GM12878 (cell line): Measurements from ENCODE around the gene HOXD3. TPM values are rescaled to one million over a fixed set of nuclear protein-coding genes. Genes with fewer than 3 reads are reported as not detected.

Source experiments
- ATAC-seq: fragments of 200-7000 bp; cut with Tn5 transposase; 3 replicates; pipeline ENCODE4 v1.9.1; 2020; ENCODE audit warnings: mild to moderate bottlenecking, moderate library complexity
- BruUV-seq: library from RNA; stranded (reverse); fragments of 400-500 nt; replicated peaks from 2 replicates; lab custom pipeline; 2021; lab: Mats Ljungman, UMichigan
- CTCF ChIA-PET: fragments of 300-600 bp; sonication (Branson Sonifier 250); formaldehyde crosslinking; extraction: SDS; loops from one replicate; lab custom pipeline; 2021; ENCODE audit warnings: inconsistent platforms; lab: Yijun Ruan, JAX
- POLR2A ChIA-PET: fragments of 350-600 bp; formaldehyde crosslinking; extraction: SDS; loops from one replicate; lab custom pipeline; 2021; ENCODE audit warnings: inconsistent platforms; lab: Charles Lee
- RAD21 ChIA-PET: fragments of 300-600 bp; sonication (Branson Sonifier 250); formaldehyde crosslinking; loops from one replicate; lab custom pipeline; 2023; ENCODE audit warnings: antibody characterized with exemption; ENCODE audit not compliant: unreplicated experiment; lab: Charles Lee
- SMC1A ChIA-PET: fragments of 300-600 bp; sonication (Branson Sonifier 250); formaldehyde crosslinking; loops from one replicate; lab custom pipeline; 2023; ENCODE audit not compliant: unreplicated experiment, uncharacterized antibody; lab: Charles Lee
- DNase-seq: peaks from one replicate; pipeline ENCODE4 v3.0.0-alpha.2; 2011; ENCODE audit warnings: low read depth, low spot score
- FAIRE-seq: peaks from 3 replicates; lab custom pipeline; 2011; peaks lifted over from hg19 to GRCh38; lab: Jason Lieb, UNC
- H2AFZ ChIP-seq: 2 replicates; pipeline ENCODE4 v1.6.0; 2011; ENCODE audit warnings: low read depth, low read length, control low read depth; ENCODE audit not compliant: control insufficient read depth
- H3K27ac ChIP-seq: 2 replicates; pipeline ENCODE4 v1.5.1; 2011; ENCODE audit warnings: control low read depth; ENCODE audit not compliant: control insufficient read depth, insufficient read depth
- H3K27me3 ChIP-seq, 2 experiments: replicated peaks in 1 of 2; 2 replicates each; pipeline versions ENCODE4 v1.6.0 to v1.6.1; 2011; ENCODE audit warnings: low read length in 1 of 2; ENCODE audit not compliant: control insufficient read depth in 2 of 2, insufficient read depth in 2 of 2
- H3K36me3 ChIP-seq, 2 experiments: 2 replicates each; pipeline ENCODE4 v1.5.1; 2011; ENCODE audit warnings: low read length in 1 of 2; ENCODE audit not compliant: control insufficient read depth in 2 of 2, insufficient read depth in 2 of 2
- H3K4me1 ChIP-seq: 2 replicates; pipeline ENCODE4 v1.6.1; 2011; ENCODE audit warnings: mild to moderate bottlenecking, low read length, moderate library complexity, mixed read lengths; ENCODE audit not compliant: control insufficient read depth, insufficient read depth
- H3K4me2 ChIP-seq: 2 replicates; pipeline ENCODE4 v1.6.0; 2011; ENCODE audit warnings: control low read depth; ENCODE audit not compliant: control insufficient read depth, insufficient read depth
- H3K4me3 ChIP-seq: fragments of 200-600 bp; sonication (generic); 2 replicates; pipeline ENCODE4 v1.5.1; 2016
- H3K79me2 ChIP-seq: 2 replicates; pipeline ENCODE4 v1.6.0; 2011; ENCODE audit warnings: low read length; ENCODE audit not compliant: control insufficient read depth, insufficient read depth
- H3K9ac ChIP-seq: 2 replicates; pipeline ENCODE4 v1.8.0; 2011; ENCODE audit warnings: low read length, control low read depth, mixed read lengths; ENCODE audit not compliant: control insufficient read depth, insufficient read depth
- H3K9me3 ChIP-seq: replicated peaks from 3 replicates; pipeline ENCODE4 v1.5.1; 2011; ENCODE audit warnings: mild to moderate bottlenecking, low read length; ENCODE audit not compliant: control insufficient read depth, insufficient read depth
- H4K20me1 ChIP-seq: 2 replicates; pipeline ENCODE4 v1.6.0; 2011; ENCODE audit not compliant: control insufficient read depth, insufficient read depth
- ATF3 ChIP-seq: IDR thresholded peaks from 2 replicates; pipeline ENCODE4 v1.6.1; 2011; ENCODE audit warnings: low read depth, mild to moderate bottlenecking, low read length, moderate library complexity, borderline replicate concordance; ENCODE audit errors: extremely low read depth
- ATF7 ChIP-seq: fragments of 450-650 bp; IDR thresholded peaks from 2 replicates; pipeline ENCODE4 v1.6.1; 2016; ENCODE audit warnings: low read depth, mild to moderate bottlenecking
- CEBPB ChIP-seq, 2 experiments: fragments of 150-350 bp in 1 of 2; IDR thresholded peaks; 2 replicates each; pipeline ENCODE4 v1.6.1; 2012 to 2014; ENCODE audit warnings: low read depth in 2 of 2, low read length in 2 of 2, borderline replicate concordance in 1 of 2, inconsistent platforms in 1 of 2
- CREM ChIP-seq: IDR thresholded peaks from 2 replicates; pipeline ENCODE4 v1.6.1; 2014; ENCODE audit warnings: antibody characterized with exemption, low read depth
- E2F4 ChIP-seq: IDR thresholded peaks from 2 replicates; pipeline ENCODE4 v1.6.1; 2012; ENCODE audit warnings: low read depth, low read length, improper control_type of control experiment
- KDM1A ChIP-seq: fragments of 200-600 bp; sonication (generic); IDR thresholded peaks from 2 replicates; pipeline ENCODE4 v1.6.1; 2016; ENCODE audit warnings: borderline replicate concordance
- PML ChIP-seq: IDR thresholded peaks from 2 replicates; pipeline ENCODE4 v1.6.1; 2012; ENCODE audit warnings: low read length, inconsistent platforms
- PRDM15 ChIP-seq: fragments of 450-650 bp; formaldehyde crosslinking; IDR thresholded peaks from 2 replicates; pipeline ENCODE4 v1.4.0; 2020; ENCODE audit warnings: mild to moderate bottlenecking, moderate library complexity
- SMC3 ChIP-seq: IDR thresholded peaks from 2 replicates; pipeline ENCODE4 v1.6.1; 2011; ENCODE audit warnings: low read length, improper control_type of control experiment, borderline replicate concordance
- SUPT20H ChIP-seq: IDR thresholded peaks from 2 replicates; pipeline ENCODE4 v1.6.1; 2011; ENCODE audit warnings: low read depth, mild to moderate bottlenecking, low read length, moderate library complexity, borderline replicate concordance; ENCODE audit not compliant: control insufficient read depth
- TAF1 ChIP-seq: IDR thresholded peaks from 2 replicates; pipeline ENCODE4 v1.6.1; 2011; ENCODE audit warnings: mild to moderate bottlenecking, low read depth, low read length, borderline replicate concordance
- YBX1 ChIP-seq: fragments of 450-650 bp; IDR thresholded peaks from 2 replicates; pipeline ENCODE4 v1.6.1; 2016; ENCODE audit warnings: antibody characterized with exemption
- ZBED1 ChIP-seq: IDR thresholded peaks from 2 replicates; pipeline ENCODE4 v1.6.1; 2016; ENCODE audit warnings: borderline replicate concordance
- WGBS: methylation state at CpG from one replicate; pipeline ENCODE4 v1.1.6; 2016; ENCODE audit warnings: low lambda C conversion rate; ENCODE audit not compliant: insufficient replicate concordance, insufficient coverage; ENCODE audit errors: missing lambda C conversion rate; 5-methylcytosine and 5-hydroxymethylcytosine counted together
- in situ Hi-C: fragments of 300-500 bp; cut with MboI; formaldehyde crosslinking; loops from 9 replicates; pipeline ENCODE4 v1.14.3; 2018; ENCODE audit warnings: mixed read lengths
- intact Hi-C: fragments of 100-400 bp; cut with micrococcal nuclease; formaldehyde crosslinking; loops from one replicate; pipeline ENCODE4 v1.14.2; 2022; ENCODE audit not compliant: unreplicated experiment
- polyA plus RNA-seq, 11 experiments: library from polyadenylated mRNA; depleted of rRNA in 4 of 11; unstranded in 6 of 11; stranded (reverse) in 5 of 11; fragments of >200 nt; fragmentation: Nextera tagmentation in 4 of 11; fragmentation: Illumina TruSeq in 1 of 11; extraction: Ambion mirVana in 4 of 11; extraction: Trizol in 1 of 11; gene quantifications; 1 replicate in 1 of 11; 2 replicates in 10 of 11; pipeline versions ENCODE4 v1.2.1 to v1.2.3, GENCODE V29; 2011 to 2016; ENCODE audit warnings: inconsistent platforms in 2 of 11, missing spikeins in 2 of 11, low read depth in 1 of 11
- total RNA-seq, 4 experiments: library from RNA; depleted of rRNA in 3 of 4; stranded (reverse); fragments of >200 nt in 3 of 4; fragmentation: Illumina TruSeq in 1 of 4; extraction: Trizol in 1 of 4; gene quantifications; 2 replicates each; pipeline versions ENCODE4 v1.2.1 to v1.2.3, GENCODE V29; 2013 to 2021

Gene HOXD3
- total and polyA plus RNA-seq, 10 of the 15 experiments (the other 5 are each of a cell fraction or from before 2014, with no cell fraction given), result not detected

GRCh38 chr2:176182671-176183070 lies 25.6 kb downstream of the HOXD3 start:
- intact Hi-C loops (no loop called here), in situ Hi-C loops (no loop called here)
- Histone ChIP-seq H3K9me3 (no peaks in the 10 kb centered on the region; the same call in 2 of the 3 replicates), H3K4me1 (no peaks in the 10 kb centered on the region), H2AFZ (no peak overlapping the region), H3K79me2 (no peaks in the 10 kb centered on the region), H4K20me1 (no peaks in the 10 kb centered on the region), H3K4me3 (no peak overlapping the region), H3K4me2 (no peak overlapping the region), H3K27ac (no peak overlapping the region), H3K27me3 (peaks cover 3 to 13% of the 10 kb centered on the region in 2 experiments; a peak in 3 of 4 replicates), H3K9ac (no peak overlapping the region), H3K36me3 (no peaks in the 10 kb centered on the region)
- no TSS peak for BruUV-seq
- FAIRE-seq, result no peak
- no peak for ATAC-seq
- POLR2A ChIA-PET, result no interaction called here
- CTCF ChIA-PET, result no interaction called here
- 27% methylated on average over 3 of the region's 3 CpGs for WGBS
- TF ChIP-seq YBX1, result no peak
- RAD21 ChIA-PET, result no interaction called here
- SMC1A ChIA-PET, result interaction anchor here (0.9 kb wide), 1 partner anchor 17 kb away, joined by 3 read pairs; no protein-coding TSS in a partner anchor
- DNase-seq, result no peak

GRCh38 chr2:176184749-176185148 lies 27.6 kb downstream of the HOXD3 start:
- ATAC-seq (no peak), DNase-seq (no peak), FAIRE-seq (no peak)
- no peak overlapping the region for H3K27ac ChIP-seq
- H3K79me2 ChIP-seq, result no peaks in the 10 kb centered on the region
- no peaks in the 10 kb centered on the region for H4K20me1 ChIP-seq
- no peaks in the 10 kb centered on the region; the same call in 2 of the 3 replicates for H3K9me3 ChIP-seq
- H3K4me3 ChIP-seq, result no peak overlapping the region
- in situ Hi-C loops, result no loop called here
- H2AFZ ChIP-seq, result no peak overlapping the region
- ChIA-PET SMC1A (no interaction called here), CTCF (interaction anchor here (1.4 kb wide), 1 partner anchor 369 kb away, joined by 4 read pairs; no protein-coding TSS in a partner anchor), RAD21 (no interaction called here), POLR2A (no interaction called here)
- peaks cover 3 to 15% of the 10 kb centered on the region in 2 experiments for H3K27me3 ChIP-seq
- H3K9ac ChIP-seq, result no peak overlapping the region
- no peaks in the 10 kb centered on the region for H3K4me1 ChIP-seq
- 20% methylated on average over 2 of the region's 2 CpGs for WGBS
- no peak overlapping the region for H3K4me2 ChIP-seq
- H3K36me3 ChIP-seq, result no peaks in the 10 kb centered on the region
- intact Hi-C loops, result no loop called here
- no TSS peak for BruUV-seq
- TF ChIP-seq CREM (no peak), KDM1A (no peak), PML (no peak), ATF7 (no peak), SMC3 (no peak), TAF1 (no peak), ATF3 (no peak), PRDM15 (no peak), CEBPB (IDR thresholded peaks at IDR 0.05; ENCODE audit: borderline replicate concordance in 1 of 2, low read depth in 2 of 2, low read length in 2 of 2) (no peak), E2F4 (no peak), ZBED1 (no peak), SUPT20H (no peak)
